HG03354 (cell line): Measurements from ENCODE around the gene TIA1.
A peak's percentile ranks its signal among the peaks of the same experiment; 100 is the strongest.
"Not testable (repeated sequence)": the region's sequence is repeated elsewhere in the genome, so short reads cannot be mapped to it uniquely, and the experiment has no call there.

Experiments
- ATAC-seq: cut with Tn5 transposase; IDR thresholded peaks from one replicate; pipeline ENCODE4 v1.9.1; 2021; ENCODE audit warnings: mild to moderate bottlenecking; ENCODE audit not compliant: unreplicated experiment, poor library complexity, severe bottlenecking

TIA1 gene

GRCh38 chr2:70248181-70248847 lies at the start of gene TIA1:
TSS of gene TIA1 (minus strand) at chr2:70248628. CDS start at chr2:70248430, 198 bp downstream.
- ATAC-seq, result peak; percentile 98

GRCh38 chr2:70297828-70298227 lies 49.4 kb upstream of the TIA1 start:
- ATAC-seq, result not testable (repeated sequence)

GRCh38 chr2:70283500-70284191 lies 35.2 kb upstream of the TIA1 start:
- ATAC-seq, result no peak

GRCh38 chr2:70282439-70282838 lies 34.0 kb upstream of the TIA1 start:
- no peak for ATAC-seq

GRCh38 chr2:70280242-70280798 lies 31.9 kb upstream of the TIA1 start:
- no peak for ATAC-seq

GRCh38 chr2:70270323-70270722 lies 21.9 kb upstream of the TIA1 start:
- no peak for ATAC-seq

GRCh38 chr2:70269422-70270302 lies 21.2 kb upstream of the TIA1 start:
- ATAC-seq, result not testable (repeated sequence)

- not testable (repeated sequence) for ATAC-seq
These were observed 18.5 kb upstream of the TIA1 start for GRCh38 chr2:70266925-70267324.

- no peak for ATAC-seq
These were observed 13.1 kb upstream of the TIA1 start for GRCh38 chr2:70261501-70261900.

GRCh38 chr2:70258532-70258875 lies 10.1 kb upstream of the TIA1 start:
- ATAC-seq, result peak; percentile 24

GRCh38 chr2:70255637-70256314 lies 7.3 kb upstream of the TIA1 start:
- ATAC-seq, result no peak

- ATAC-seq, result no peak
These were observed 2.0 kb upstream of the TIA1 start for GRCh38 chr2:70250434-70250833.

- ATAC-seq, result no peak
These were observed 856 bp downstream of the TIA1 start for GRCh38 chr2:70247364-70248180.

GRCh38 chr2:70243806-70244584 lies 4.4 kb downstream of the TIA1 start:
- no peak for ATAC-seq

GRCh38 chr2:70242552-70242951 lies 5.9 kb downstream of the TIA1 start:
- ATAC-seq, result no peak

- no peak for ATAC-seq
These were observed 7.1 kb downstream of the TIA1 start for GRCh38 chr2:70241340-70241739.

- no peak for ATAC-seq
These were observed 7.8 kb downstream of the TIA1 start for GRCh38 chr2:70240599-70240998.

- no peak for ATAC-seq
These were observed 14.5 kb downstream of the TIA1 start for GRCh38 chr2:70233926-70234325.
